Activated CD4-positive, alpha-beta T cell treated with anti-CD3 and anti-CD28 coated beads, Interleukin-2, amount 50 U/mL, for 1 hour (primary cell): ENCODE data around the gene CLDN9.

ENCODE experiments used
- DNase-seq: peaks from one replicate; pipeline ENCODE4 v3.0.0-alpha.2; 2020

Gene CLDN9

DNA sequence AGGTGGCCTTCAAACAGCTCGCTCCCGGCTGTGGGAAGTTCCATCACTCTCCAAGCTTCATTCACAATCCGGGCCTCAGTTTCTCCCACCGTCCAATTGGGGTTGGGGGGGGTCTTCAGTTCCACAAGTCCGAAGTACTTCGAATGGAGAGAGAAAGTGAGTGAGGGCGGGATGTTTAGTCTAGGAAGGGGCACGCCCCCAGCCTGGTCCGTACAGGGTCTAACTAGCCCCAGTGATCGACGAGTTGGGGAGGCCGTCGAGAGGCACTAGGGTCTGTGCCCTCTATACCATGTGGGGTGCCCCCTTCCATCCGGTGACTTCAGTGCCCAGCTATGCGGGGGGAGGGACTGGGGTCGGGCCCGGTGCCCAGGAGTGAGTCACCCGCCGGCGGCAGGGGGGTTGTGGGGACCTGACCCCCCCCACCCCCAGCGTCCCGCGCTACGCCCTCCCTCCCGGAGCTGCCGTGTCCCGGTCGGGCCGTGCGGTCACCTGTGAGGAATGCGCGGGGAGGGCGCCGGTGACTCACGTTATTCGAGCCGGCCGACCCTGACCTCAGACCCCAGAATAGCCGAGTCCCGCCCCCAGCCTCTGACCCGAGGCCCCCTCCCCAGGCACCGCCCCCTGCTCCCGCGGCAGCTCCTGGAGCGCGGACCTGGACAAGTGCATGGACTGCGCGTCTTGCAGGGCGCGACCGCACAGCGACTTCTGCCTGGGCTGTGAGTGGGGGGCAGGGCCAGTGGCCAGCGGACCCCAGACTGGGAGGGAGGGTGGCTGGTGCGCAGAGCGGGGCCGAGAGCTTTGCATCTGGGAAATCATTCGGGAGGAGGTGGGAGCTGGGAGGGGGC, 8.1 kb downstream of the CLDN9 start:
- DNase-seq: peak; percentile 72

- peak; percentile 79 for DNase-seq
Measured at GRCh38 chr16:3021449-3022207, 8.9 kb downstream of the CLDN9 start.

DNA sequence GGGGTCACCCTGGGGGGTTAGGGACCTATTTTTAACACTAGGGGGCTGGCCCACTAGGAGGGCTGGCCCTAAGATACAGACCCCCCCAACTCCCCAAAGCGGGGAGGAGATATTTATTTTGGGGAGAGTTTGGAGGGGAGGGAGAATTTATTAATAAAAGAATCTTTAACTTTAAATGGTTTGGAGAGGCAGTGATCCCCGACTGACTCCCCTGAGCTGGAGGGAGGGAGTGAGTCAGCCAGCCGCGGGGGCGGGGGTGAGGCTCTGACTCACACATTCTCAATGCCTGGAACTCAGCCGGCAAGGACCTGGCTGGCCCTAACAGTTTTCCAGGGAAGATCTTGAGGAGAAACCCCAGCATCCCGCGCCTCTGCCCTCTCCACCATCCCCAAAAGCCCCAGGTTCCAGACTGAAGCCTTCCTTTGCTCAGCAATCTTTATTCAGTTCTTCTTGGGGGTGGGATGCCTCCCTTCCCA, 9.5 kb downstream of the CLDN9 start:
- DNase-seq: peak; percentile 81

- DNase-seq: no peak
Measured at GRCh38 chr16:3022684-3023414, 10.1 kb downstream of the CLDN9 start.

- DNase-seq: no peak
Measured at GRCh38 chr16:3023415-3023668, 10.6 kb downstream of the CLDN9 start.

GRCh38 chr16:3023669-3024478, 11.2 kb downstream of the CLDN9 start, which contains the start of the genes HCFC1R1 and THOC6:
Gene HCFC1R1, minus strand, starts transcription at chr16:3023942. Its CDS starts 1 bp downstream, at chr16:3023941.
Gene THOC6, plus strand, starts transcription at chr16:3024035. Its CDS starts 292 bp downstream, at chr16:3024327.
- peak; percentile 95 for DNase-seq

DNA sequence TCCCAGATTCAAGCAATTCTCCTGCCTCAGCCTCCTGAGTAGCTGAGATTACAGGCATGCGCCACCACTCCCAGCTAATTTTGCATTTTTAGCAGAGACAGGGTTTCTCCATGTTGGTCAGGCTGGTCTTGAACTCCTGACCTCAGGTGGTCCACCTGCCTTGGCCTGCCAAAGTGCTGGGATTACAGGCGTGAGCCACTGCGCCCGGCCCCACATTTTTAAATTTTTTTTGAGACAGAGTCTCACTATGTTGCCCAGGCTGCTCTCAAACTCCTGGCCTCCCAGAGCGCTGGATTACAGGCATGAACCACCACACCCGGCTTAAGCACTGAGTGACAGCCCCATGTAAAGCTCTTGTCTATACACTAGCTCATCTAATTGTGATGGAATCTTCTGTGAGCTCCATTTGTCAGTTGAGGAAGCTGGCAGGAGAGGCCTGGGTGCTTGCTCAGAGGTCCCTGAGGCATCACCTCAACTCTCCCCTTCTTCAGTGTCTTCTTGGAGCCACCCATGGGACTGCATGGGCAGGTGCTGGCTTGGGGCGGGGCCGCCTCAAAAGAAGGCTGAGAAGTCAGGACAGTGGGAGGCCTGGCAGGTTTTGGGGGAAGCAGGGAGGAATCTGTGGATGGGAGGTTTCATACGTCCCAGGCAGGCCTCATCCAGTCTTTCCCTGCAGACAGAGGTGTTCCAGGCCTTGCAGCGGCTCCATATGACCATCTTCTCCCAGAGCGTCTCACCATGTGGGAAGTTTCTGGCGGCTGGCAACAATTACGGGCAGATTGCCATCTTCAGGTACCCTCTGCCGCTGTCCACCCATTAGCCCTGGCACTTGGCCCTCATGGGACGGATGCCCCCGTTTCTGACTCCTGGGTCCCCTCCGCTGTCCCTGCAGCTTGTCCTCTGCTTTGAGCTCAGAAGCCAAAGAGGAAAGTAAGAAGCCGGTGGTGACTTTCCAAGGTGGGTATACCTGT, 12.6 kb downstream of the CLDN9 start:
- DNase-seq: no peak

DNA sequence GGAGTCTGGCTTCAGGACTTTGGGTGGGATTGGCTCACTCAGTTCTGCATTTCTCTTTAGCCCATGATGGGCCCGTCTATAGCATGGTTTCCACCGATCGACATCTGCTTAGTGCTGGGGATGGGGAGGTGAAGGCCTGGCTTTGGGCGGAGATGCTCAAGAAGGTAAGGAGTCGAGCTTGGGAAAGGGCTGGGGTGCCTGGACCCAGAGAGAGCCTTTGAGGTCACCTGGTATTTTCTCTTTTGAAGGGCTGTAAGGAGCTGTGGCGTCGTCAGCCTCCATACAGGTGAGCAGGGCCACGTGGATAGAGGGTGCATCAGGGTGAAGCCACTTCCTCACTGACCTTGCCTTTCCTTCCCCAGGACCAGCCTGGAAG, 13.3 kb downstream of the CLDN9 start:
- no peak for DNase-seq

DNA sequence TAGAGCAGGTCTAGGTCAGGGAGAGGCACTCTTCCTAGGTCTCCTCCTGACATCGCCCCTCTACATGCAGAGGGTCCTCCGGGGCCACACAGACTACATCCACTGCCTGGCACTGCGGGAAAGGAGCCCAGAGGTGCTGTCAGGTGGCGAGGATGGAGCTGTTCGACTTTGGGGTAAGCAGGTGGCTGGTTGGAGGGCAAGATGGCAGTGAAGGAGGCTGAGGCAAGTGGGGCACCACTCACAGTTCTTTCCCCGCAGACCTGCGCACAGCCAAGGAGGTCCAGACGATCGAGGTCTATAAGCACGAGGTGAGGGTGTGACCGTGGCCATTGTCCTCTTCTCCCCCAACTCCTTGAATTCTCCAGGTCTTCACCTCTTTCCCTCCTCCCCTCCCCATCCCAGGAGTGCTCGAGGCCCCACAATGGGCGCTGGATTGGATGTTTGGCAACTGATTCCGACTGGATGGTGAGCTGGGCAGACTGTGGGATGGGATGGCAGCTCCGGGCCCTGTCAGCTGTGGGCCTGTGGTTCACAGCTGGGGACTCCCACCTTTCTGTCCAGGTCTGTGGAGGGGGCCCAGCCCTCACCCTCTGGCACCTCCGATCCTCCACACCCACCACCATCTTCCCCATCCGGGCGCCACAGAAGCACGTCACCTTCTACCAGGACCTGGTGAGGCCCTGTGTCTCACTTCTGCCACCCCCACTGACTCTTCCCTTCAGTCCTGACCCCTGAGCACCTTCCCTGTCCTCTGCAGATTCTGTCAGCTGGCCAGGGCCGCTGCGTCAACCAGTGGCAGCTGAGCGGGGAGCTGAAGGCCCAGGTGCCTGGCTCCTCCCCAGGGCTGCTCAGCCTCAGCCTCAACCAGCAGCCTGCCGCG, 14.1 kb downstream of the CLDN9 start:
- DNase-seq: no peak

GRCh38 chr16:3027489-3027795, 14.7 kb downstream of the CLDN9 start:
- no peak for DNase-seq

- DNase-seq: peak; percentile 88
Measured at GRCh38 chr16:3027983-3028715, 15.4 kb downstream of the CLDN9 start.

DNA sequence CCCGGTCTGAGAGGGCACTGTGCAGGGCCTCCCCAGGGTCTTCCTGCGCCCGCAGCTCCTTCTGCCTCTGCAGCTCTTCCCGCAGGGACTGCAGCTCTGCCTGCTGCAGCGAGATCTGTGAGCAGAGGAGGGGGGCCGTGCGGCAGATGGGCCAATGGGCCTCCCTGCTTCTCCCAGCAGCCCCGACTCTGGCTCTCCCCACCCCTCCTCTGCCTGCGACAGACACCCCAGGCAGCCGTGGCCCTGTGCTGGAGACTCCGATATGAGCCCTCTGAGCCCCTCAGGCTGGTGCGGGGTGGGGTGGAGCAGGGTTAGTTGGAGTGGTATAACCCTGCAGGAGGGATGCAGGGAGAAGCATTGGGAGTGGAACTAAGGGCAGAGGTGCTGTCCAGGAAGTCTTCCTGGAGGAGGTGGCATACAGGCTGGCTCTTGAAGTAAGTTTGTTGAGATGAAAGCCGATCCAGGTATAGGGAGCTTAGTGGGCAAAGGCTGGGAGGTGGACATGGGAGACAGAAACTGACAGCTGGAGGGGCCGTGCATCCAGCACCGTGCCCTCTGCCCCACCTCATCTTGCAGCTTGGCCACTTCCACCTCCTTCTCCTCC, 16.1 kb downstream of the CLDN9 start:
- DNase-seq: no peak

DNA sequence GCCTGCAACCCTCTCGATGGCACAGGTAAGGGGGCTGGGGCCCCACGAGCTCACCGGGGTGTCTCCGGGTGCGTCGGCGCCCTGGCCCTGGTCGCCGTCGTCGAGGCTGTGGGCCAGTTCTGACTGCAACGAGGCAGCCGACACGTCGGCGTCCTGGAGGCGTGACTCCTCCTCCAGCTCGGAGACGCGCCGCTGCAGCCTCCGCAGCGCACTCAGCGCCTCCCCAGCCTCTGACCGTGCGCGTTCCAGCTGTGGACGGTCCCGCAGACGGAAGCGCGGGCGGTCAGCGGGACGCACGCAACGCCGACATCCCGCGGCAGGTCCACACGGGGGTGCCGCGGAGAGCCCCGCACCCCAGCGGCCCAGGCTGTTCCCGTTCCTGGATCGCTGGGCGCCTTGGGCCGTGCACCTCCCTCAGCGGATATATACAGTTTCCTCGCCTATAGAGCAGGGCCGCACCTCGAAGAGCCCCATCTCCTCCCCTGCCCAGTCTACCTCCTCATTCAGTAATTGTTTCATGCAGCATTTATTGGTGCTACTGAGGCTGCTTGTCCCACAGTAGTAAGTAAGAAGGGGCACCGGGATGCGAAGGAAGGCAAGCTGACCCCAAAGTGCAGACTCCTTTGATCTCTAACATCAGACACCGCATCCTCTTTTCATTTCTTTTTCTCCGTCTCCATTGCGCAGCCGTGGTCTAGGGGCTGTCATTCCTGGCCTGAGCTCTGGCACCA, 16.9 kb downstream of the CLDN9 start:
- DNase-seq: no peak

DNA sequence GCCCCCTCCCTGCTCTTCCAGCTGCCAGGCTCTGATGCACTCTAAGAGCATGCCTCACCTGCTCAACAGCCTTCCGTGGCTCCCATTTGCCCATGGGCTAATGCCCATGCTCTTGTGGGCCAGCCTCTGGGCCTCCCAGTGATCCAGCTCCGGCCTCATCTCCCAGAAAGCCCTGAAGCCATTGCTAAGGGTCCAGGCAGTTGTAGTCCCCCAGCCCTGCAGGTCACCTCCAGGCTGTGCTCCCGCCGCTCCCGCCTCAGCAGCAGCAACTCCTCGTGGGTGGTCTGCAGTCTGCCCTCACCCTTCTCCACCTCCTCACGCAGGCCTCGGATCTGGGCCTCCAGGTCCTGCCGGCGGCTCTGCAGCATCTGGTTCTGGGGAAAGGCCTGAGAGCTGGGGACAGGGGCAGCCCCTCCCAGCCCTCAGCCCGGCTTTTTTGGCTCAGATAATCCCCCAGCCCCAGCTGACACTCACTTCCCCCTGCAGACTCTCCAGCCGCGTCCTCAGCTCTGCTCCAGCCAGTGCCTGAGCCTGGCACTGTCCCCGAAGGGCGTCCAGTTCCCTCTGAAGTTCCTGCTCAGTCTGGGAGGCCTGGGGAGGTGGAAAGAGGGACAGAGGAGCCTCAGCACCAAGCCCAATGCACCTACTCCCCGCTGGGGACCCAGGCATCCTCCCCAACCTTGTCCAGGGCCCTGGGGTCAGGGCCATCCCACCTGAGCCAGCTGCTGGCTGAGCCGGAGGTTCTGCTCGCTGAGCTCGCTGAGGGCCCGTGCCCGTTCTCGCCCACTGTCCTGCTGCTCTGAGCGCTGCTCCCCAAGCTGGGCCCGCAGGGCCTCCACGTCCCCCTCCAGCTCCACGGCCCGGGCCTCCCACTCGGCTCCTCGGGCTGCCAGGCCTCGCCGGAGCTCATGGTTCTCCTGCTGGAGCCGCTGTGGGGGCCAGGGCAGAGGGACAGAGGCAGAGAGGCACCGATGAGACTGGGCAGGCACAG, 17.8 kb downstream of the CLDN9 start:
- DNase-seq: no peak

GRCh38 chr16:3032624-3033023, 19.9 kb downstream of the CLDN9 start:
- no peak for DNase-seq

DNA sequence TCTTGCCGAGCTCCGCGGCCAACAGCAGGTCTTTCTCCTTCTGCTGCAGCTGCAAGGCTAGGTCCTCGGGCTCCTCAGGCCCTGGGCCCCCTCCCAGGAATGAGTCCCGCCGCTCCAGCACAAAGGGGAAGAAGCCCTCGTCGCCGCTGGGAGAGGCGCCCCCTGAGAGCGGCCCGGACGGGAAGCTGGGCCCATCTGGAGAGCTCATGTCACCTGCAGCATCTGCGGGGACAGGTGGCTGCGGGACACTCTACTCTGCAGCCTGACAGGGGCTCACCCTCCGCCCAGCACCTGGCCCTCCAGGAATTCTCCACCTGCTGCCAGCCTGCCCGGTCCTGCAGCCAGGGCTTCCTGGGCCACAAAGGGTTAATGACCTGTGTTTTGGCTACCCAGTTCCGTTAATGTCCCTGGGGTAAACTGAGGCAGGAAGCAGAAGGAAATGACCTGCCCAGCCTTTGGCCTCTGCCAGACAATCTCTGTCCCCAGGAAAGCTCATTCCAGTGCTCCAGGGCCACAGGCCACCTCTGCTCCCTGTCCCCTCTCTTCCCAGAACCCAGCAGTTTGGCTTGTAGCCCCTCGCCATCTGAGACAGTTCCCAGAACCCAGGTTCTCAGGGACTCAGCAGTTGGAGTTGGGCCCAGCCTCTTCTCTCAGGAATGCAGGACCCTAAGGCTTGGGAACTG, 22.7 kb downstream of the CLDN9 start:
- no peak for DNase-seq
